ENCODE measurements around the gene GIGYF2. TPM values are rescaled to one million over a fixed set of nuclear protein-coding genes. Genes with fewer than 3 reads are reported as not detected.

Gene GIGYF2
- total and polyA plus RNA-seq, 2 of the 4 experiments (the other 2 are of a cell fraction): 14.7 to 66.0 TPM

DNA sequence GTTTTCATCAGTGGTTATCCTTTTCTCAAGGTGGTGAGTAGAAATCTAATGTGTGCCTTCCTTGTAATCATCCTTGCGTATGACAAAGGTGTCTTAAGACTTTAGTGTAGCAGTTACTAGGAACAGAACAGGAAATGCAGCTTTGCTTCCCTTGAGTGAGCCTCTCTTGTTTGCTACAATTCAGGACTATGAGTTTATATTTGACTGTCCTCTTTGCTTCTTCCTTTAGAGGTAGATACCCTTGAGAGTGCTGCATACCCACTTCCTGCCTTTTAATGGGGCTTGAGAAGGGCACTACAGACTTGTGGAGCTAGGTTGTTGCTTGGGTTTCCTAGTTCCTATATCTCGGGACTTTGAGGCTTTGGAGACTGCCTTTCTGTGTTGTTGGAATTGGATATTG lies 75.4 kb downstream of the GIGYF2 start:
- intact Hi-C loops (cut with micrococcal nuclease) (loop anchor here (10.0 kb wide), 1 partner anchor 168 kb away; no protein-coding TSS in a partner anchor), in situ Hi-C loops (cut with MboI; ENCODE audit: low sequenced_read_pairs) (no loop called here), dilution Hi-C loops (cut with HindIII; ENCODE audit: low sequenced_read_pairs, unreplicated experiment) (no loop called here)
- no peak overlapping the region for H3K56ac ChIP-seq (ENCODE audit: extremely low read depth, insufficient read depth, low read length)
- DNase-seq (no peak), ATAC-seq (ENCODE audit: low read depth) (no peak)
- no peak for TF ChIP-seq POLR2A (IDR thresholded peaks at IDR 0.05; ENCODE audit: low read depth, low read length)
- TF ChIP-seq MXI1 (IDR thresholded peaks at IDR 0.05; ENCODE audit: borderline replicate concordance, low read depth, low read length): no peak
- no peak for TF ChIP-seq SMC3 (IDR thresholded peaks at IDR 0.05; ENCODE audit: low read depth, low read length)
- no peak for TF ChIP-seq FOS (IDR thresholded peaks at IDR 0.05; ENCODE audit: low read depth, low read length)
- no peak for TF ChIP-seq ELK1 (IDR thresholded peaks at IDR 0.05; ENCODE audit: borderline replicate concordance, low read depth, low read length)
- TF ChIP-seq RCOR1 (IDR thresholded peaks at IDR 0.05; ENCODE audit: insufficient replicate concordance, low read length): no peak
- TF ChIP-seq CHD1 (IDR thresholded peaks at IDR 0.05; ENCODE audit: low read depth, low read length): no peak
- no peak for TF ChIP-seq MAZ (IDR thresholded peaks at IDR 0.05; ENCODE audit: borderline replicate concordance, low read depth, low read length)
- TF ChIP-seq, protein P1, sequence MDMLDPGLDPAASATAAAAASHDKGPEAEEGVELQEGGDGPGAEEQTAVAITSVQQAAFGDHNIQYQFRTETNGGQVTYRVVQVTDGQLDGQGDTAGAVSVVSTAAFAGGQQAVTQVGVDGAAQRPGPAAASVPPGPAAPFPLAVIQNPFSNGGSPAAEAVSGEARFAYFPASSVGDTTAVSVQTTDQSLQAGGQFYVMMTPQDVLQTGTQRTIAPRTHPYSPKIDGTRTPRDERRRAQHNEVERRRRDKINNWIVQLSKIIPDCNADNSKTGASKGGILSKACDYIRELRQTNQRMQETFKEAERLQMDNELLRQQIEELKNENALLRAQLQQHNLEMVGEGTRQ (IDR thresholded peaks at IDR 0.05; ENCODE audit: low read depth, low read length): no peak
- no peak for TF ChIP-seq RAD21 (IDR thresholded peaks at IDR 0.05; ENCODE audit: low read length)
- no peak for TF ChIP-seq RFX5 (IDR thresholded peaks at IDR 0.05; ENCODE audit: low read depth, low read length)
- TF ChIP-seq, protein P2, sequence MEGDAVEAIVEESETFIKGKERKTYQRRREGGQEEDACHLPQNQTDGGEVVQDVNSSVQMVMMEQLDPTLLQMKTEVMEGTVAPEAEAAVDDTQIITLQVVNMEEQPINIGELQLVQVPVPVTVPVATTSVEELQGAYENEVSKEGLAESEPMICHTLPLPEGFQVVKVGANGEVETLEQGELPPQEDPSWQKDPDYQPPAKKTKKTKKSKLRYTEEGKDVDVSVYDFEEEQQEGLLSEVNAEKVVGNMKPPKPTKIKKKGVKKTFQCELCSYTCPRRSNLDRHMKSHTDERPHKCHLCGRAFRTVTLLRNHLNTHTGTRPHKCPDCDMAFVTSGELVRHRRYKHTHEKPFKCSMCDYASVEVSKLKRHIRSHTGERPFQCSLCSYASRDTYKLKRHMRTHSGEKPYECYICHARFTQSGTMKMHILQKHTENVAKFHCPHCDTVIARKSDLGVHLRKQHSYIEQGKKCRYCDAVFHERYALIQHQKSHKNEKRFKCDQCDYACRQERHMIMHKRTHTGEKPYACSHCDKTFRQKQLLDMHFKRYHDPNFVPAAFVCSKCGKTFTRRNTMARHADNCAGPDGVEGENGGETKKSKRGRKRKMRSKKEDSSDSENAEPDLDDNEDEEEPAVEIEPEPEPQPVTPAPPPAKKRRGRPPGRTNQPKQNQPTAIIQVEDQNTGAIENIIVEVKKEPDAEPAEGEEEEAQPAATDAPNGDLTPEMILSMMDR (conservative IDR thresholded peaks at IDR 0.05; ENCODE audit: low read depth, low read length): no peak
- TF ChIP-seq MAFK (IDR thresholded peaks at IDR 0.05; ENCODE audit: low read depth, low read length): no peak
- no peak for TF ChIP-seq NFE2L2 (IDR thresholded peaks at IDR 0.05; ENCODE audit: low read depth, low read length)
- peaks cover 10 to 16% of the 10 kb centered on the region in 2 experiments for H3K79me1 ChIP-seq (ENCODE audit: low read depth in 1 of 2, low read length in 2 of 2)
- no peak overlapping the region for H4K8ac ChIP-seq (ENCODE audit: low read depth in 2 of 2, low read length in 2 of 2)
- H2AK9ac ChIP-seq (replicated peaks; ENCODE audit: low read depth, low read length, poor library complexity): no peak overlapping the region
- no peak overlapping the region for H3K23ac ChIP-seq (ENCODE audit: low read depth, low read length)
- H2BK120ac ChIP-seq (ENCODE audit: low read depth, low read length): no peak overlapping the region
- H3K4ac ChIP-seq (ENCODE audit: low read depth, low read length): no peak overlapping the region
- H2BK15ac ChIP-seq (ENCODE audit: low read depth, low read length): no peak overlapping the region
- H3K4me3 ChIP-seq (ENCODE audit: insufficient read depth, low read depth, low read length): no peak overlapping the region
- no peak overlapping the region for H3K18ac ChIP-seq (ENCODE audit: low read depth, low read length)
- H4K20me1 ChIP-seq (ENCODE audit: insufficient read depth, low read length): peaks cover 4% of the 10 kb centered on the region; the same call in 1 of the 2 replicates
- ChIA-PET POLR2A (ENCODE audit: unreplicated experiment) (no interaction called here), CTCF (interaction anchor here (0.7 kb wide), 1 partner anchor 20 kb away, joined by 3 read pairs; no protein-coding TSS in a partner anchor)
- H3K36me3 ChIP-seq (ENCODE audit: control insufficient read depth, insufficient read depth, low read length): peaks cover 14% of the 10 kb centered on the region
- H2BK20ac ChIP-seq (ENCODE audit: low read depth, low read length): no peak overlapping the region
- H4K91ac ChIP-seq (ENCODE audit: insufficient read depth, low read depth, low read length): no peak overlapping the region
- no peaks in the 10 kb centered on the region for H3K9me3 ChIP-seq (ENCODE audit: control insufficient read depth, insufficient read depth, low read length)
- H3K9me1 ChIP-seq (ENCODE audit: insufficient read depth, low read length): peaks cover 6% of the 10 kb centered on the region
- H3K27me3 ChIP-seq (ENCODE audit: control insufficient read depth, insufficient read depth, low read length): no peaks in the 10 kb centered on the region
- no peak overlapping the region for H2AFZ ChIP-seq (replicated peaks; ENCODE audit: low read length, poor library complexity)
- H2AK5ac ChIP-seq (ENCODE audit: low read depth, low read length): no peak overlapping the region
- WGBS, 2 experiments (ENCODE audit: extremely low coverage in 2 of 2, insufficient read length in 1 of 2): 100% methylated on average over 1 of the region's 2 CpGs; no CpG with 5 or more reads in 1 of the 2 experiments
- no peaks in the 10 kb centered on the region for H3K4me1 ChIP-seq (ENCODE audit: control insufficient read depth, insufficient read depth, low read length)
- H3K27ac ChIP-seq (ENCODE audit: insufficient read depth, low read length): no peak overlapping the region
- no peak overlapping the region for H4K5ac ChIP-seq (ENCODE audit: low read depth, low read length)
- no peak overlapping the region for H3K14ac ChIP-seq (replicated peaks; ENCODE audit: low read depth, low read length)
- H2BK5ac ChIP-seq (ENCODE audit: low read depth, low read length, poor library complexity, severe bottlenecking): no peak overlapping the region
- no peak overlapping the region for H3K9ac ChIP-seq (ENCODE audit: low read depth, low read length)
- no TSS peak for BruUV-seq (replicated peaks)
- H3K4me2 ChIP-seq (ENCODE audit: low read depth, low read length): no peak overlapping the region

Data from IMR-90 (cell line).